Muscle of back (tissue), 11 donors: Measurements from ENCODE around the gene FCER1G. TPM values are rescaled to one million over a fixed set of nuclear protein-coding genes. Genes with fewer than 3 reads are reported as not detected.
A peak's percentile ranks its signal among the peaks of the same experiment; 100 is the strongest.
"Not testable (repeated sequence)": the region's sequence is repeated elsewhere in the genome, so short reads cannot be mapped to it uniquely, and the experiment has no call there.

Source experiments
- DNase-seq, 3 donors: peaks; one replicate each; pipeline versions ENCODE4 v3.0.0 to v3.0.0-alpha.2; 2013
- polyA plus RNA-seq, 10 donors: library from polyadenylated mRNA; unstranded; fragments of 120-200 nt; gene quantifications; one replicate each; pipeline ENCODE4 v1.2.1, GENCODE V29; 2013; ENCODE audit not compliant: insufficient read length in 10 of 10

The FCER1G gene
- polyA plus RNA-seq, 10 donors: 14.9 to 26.2 (median 19.6) TPM

GRCh38 chr1:161201836-161202712 lies 13.0 kb upstream of the FCER1G start, which contains the start of gene NDUFS2:
TSS of gene NDUFS2 (plus strand) at chr1:161202367. CDS start at chr1:161202386, 19 bp downstream.
- DNase-seq: peak; percentile 99

GRCh38 chr1:161206411-161207140 lies 8.5 kb upstream of the FCER1G start:
- DNase-seq: no peak

- DNase-seq: no peak
Observed at GRCh38 chr1:161207173-161207572, 7.9 kb upstream of the FCER1G start.

- DNase-seq: peak in 2 of 3 donors; percentile 57 to 76
Observed at GRCh38 chr1:161209790-161210409, 5.2 kb upstream of the FCER1G start.

- DNase-seq: no peak
Observed at GRCh38 chr1:161214369-161214768, 726 bp upstream of the FCER1G start.

GRCh38 chr1:161216945-161217712 lies 2.0 kb downstream of the FCER1G start:
- no peak for DNase-seq

GRCh38 chr1:161217831-161218230 lies 2.7 kb downstream of the FCER1G start:
- DNase-seq: no peak

- DNase-seq: no peak
Observed at GRCh38 chr1:161218301-161219077, 3.4 kb downstream of the FCER1G start.

- DNase-seq: no peak
Observed at GRCh38 chr1:161219078-161219892, 4.2 kb downstream of the FCER1G start.

- DNase-seq: no peak
Observed at GRCh38 chr1:161220002-161220401, 4.9 kb downstream of the FCER1G start.

GRCh38 chr1:161222175-161223019 lies 7.3 kb downstream of the FCER1G start:
- no peak for DNase-seq

GRCh38 chr1:161223805-161224694 lies 9.0 kb downstream of the FCER1G start:
- DNase-seq: no peak

GRCh38 chr1:161224695-161225087 lies 9.6 kb downstream of the FCER1G start:
- not testable (repeated sequence) for DNase-seq

- DNase-seq: no peak
Observed at GRCh38 chr1:161225178-161225533, 10.1 kb downstream of the FCER1G start.

GRCh38 chr1:161225534-161226319 lies 10.6 kb downstream of the FCER1G start, which contains the start of gene TOMM40L:
TSS of gene TOMM40L (plus strand) at chr1:161226060. CDS start at chr1:161226490, 430 bp downstream.
- DNase-seq: peak; percentile 96 to 99 (median 97)

GRCh38 chr1:161226320-161226711 lies 11.2 kb downstream of the FCER1G start:
- DNase-seq: no peak

GRCh38 chr1:161226759-161227158 lies 11.7 kb downstream of the FCER1G start:
- DNase-seq: no peak
